SH-SY5Y (cell line): ENCODE data around the gene ALOX12B.

Experiments used
- GATA2 ChIP-seq: IDR thresholded peaks from 2 replicates; pipeline ENCODE4 v1.6.1; 2011; ENCODE audit warnings: mild to moderate bottlenecking, low read depth, low read length
- GATA3 ChIP-seq: IDR thresholded peaks from 2 replicates; pipeline ENCODE4 v1.6.1; 2011; ENCODE audit warnings: low read depth, mild to moderate bottlenecking, low read length, moderate library complexity

- TF ChIP-seq GATA2 (no peak), GATA3 (no peak)
Observed at GRCh38 chr17:8101721-8102120, 14.2 kb upstream of the ALOX12B start.
